A549 (cell line): Measurements from ENCODE around the gene NPPA.

Experiments used
- CBX8 ChIP-seq: fragments of 200-600 bp; sonication (generic); IDR thresholded peaks from 2 replicates; pipeline ENCODE4 v1.6.1; 2016
- CTCF ChIP-seq: fragments of >200 bp; sonication (Bioruptor Twin); formaldehyde crosslinking; IDR thresholded peaks from 3 replicates; pipeline ENCODE4 v1.5.1; 2016
- EP300 ChIP-seq, 2 experiments: fragments of >200 bp; sonication (Bioruptor Twin); formaldehyde crosslinking; IDR thresholded peaks; 2 replicates in 1 of 2; 3 replicates in 1 of 2; pipeline ENCODE4 v1.6.1; 2016 to 2017
- HDAC2 ChIP-seq: fragments of 200-600 bp; sonication (generic); IDR thresholded peaks from 2 replicates; pipeline ENCODE4 v1.6.1; 2016
- NFE2L2 ChIP-seq: fragments of 150-350 bp; conservative IDR thresholded peaks from 2 replicates; pipeline ENCODE4 v1.6.1; 2014; ENCODE audit warnings: low read length
- POLR2A ChIP-seq: IDR thresholded peaks from 2 replicates; pipeline ENCODE4 v1.6.1; 2012; ENCODE audit warnings: mild to moderate bottlenecking, low read length
- RAD21 ChIP-seq, 2 experiments: fragments of >200 bp in 1 of 2; sonication (Bioruptor Twin) in 1 of 2; formaldehyde crosslinking in 1 of 2; IDR thresholded peaks in 1 of 2; conservative IDR thresholded peaks in 1 of 2; 2 replicates in 1 of 2; 3 replicates in 1 of 2; pipeline ENCODE4 v1.6.1; 2012 to 2018; ENCODE audit warnings: inconsistent platforms in 1 of 2
- RARB ChIP-seq: fragments of 250-450 bp; sonication (Bioruptor Pico); IDR thresholded peaks from 2 replicates; pipeline ENCODE4 v1.8.0; 2021; ENCODE audit warnings: mild to moderate bottlenecking, moderate library complexity
- TF ChIP-seq, protein P1 (sequence below): fragments of 200-600 bp; sonication (generic); IDR thresholded peaks from 2 replicates; pipeline ENCODE4 v1.6.1; 2016; ENCODE audit warnings: antibody characterized with exemption, mild to moderate bottlenecking, moderate library complexity
- TF ChIP-seq, protein P2 (sequence below): fragments of 150-350 bp; IDR thresholded peaks from 2 replicates; pipeline ENCODE4 v1.6.1; 2014; ENCODE audit warnings: low read depth, mild to moderate bottlenecking, low read length

GRCh38 chr1:11822091-11822490, 25.5 kb downstream of the NPPA start:
- TF ChIP-seq, protein P1, sequence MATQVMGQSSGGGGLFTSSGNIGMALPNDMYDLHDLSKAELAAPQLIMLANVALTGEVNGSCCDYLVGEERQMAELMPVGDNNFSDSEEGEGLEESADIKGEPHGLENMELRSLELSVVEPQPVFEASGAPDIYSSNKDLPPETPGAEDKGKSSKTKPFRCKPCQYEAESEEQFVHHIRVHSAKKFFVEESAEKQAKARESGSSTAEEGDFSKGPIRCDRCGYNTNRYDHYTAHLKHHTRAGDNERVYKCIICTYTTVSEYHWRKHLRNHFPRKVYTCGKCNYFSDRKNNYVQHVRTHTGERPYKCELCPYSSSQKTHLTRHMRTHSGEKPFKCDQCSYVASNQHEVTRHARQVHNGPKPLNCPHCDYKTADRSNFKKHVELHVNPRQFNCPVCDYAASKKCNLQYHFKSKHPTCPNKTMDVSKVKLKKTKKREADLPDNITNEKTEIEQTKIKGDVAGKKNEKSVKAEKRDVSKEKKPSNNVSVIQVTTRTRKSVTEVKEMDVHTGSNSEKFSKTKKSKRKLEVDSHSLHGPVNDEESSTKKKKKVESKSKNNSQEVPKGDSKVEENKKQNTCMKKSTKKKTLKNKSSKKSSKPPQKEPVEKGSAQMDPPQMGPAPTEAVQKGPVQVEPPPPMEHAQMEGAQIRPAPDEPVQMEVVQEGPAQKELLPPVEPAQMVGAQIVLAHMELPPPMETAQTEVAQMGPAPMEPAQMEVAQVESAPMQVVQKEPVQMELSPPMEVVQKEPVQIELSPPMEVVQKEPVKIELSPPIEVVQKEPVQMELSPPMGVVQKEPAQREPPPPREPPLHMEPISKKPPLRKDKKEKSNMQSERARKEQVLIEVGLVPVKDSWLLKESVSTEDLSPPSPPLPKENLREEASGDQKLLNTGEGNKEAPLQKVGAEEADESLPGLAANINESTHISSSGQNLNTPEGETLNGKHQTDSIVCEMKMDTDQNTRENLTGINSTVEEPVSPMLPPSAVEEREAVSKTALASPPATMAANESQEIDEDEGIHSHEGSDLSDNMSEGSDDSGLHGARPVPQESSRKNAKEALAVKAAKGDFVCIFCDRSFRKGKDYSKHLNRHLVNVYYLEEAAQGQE, result no peak
- TF ChIP-seq POLR2A (no peak), CTCF (no peak), EP300 (IDR thresholded peaks at IDR 0.05) (no peak), NFE2L2 (no peak), CBX8 (no peak), RAD21 (conservative IDR thresholded peaks at IDR 0.05 in 1 of 2, IDR thresholded peaks at IDR 0.05 in 1 of 2) (no peak), HDAC2 (no peak), RARB (no peak)
- TF ChIP-seq, protein P2, sequence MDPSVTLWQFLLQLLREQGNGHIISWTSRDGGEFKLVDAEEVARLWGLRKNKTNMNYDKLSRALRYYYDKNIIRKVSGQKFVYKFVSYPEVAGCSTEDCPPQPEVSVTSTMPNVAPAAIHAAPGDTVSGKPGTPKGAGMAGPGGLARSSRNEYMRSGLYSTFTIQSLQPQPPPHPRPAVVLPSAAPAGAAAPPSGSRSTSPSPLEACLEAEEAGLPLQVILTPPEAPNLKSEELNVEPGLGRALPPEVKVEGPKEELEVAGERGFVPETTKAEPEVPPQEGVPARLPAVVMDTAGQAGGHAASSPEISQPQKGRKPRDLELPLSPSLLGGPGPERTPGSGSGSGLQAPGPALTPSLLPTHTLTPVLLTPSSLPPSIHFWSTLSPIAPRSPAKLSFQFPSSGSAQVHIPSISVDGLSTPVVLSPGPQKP, result no peak
